GM21717 (cell line): ENCODE results near the gene TOMM40L.

Experiments
- ATAC-seq: cut with Tn5 transposase; IDR thresholded peaks from one replicate; pipeline ENCODE4 v1.9.1; 2021; ENCODE audit warnings: mild to moderate bottlenecking, moderate library complexity; ENCODE audit not compliant: unreplicated experiment

TOMM40L gene

GRCh38 chr1:161225534-161226319, at the start of gene TOMM40L:
Gene TOMM40L (plus strand): TSS chr1:161226060. CDS start chr1:161226490, 430 bp downstream.
- ATAC-seq: peak; percentile 92

GRCh38 chr1:161176468-161177111, 49.3 kb upstream of the TOMM40L start:
- peak; percentile 8 for ATAC-seq

GRCh38 chr1:161177112-161177935, 48.5 kb upstream of the TOMM40L start, which contains the start of gene B4GALT3:
Gene B4GALT3 (minus strand): TSS chr1:161177507. CDS start chr1:161176060, 1,447 bp downstream.
- peak; percentile 69 for ATAC-seq

GRCh38 chr1:161177936-161178244, 48.0 kb upstream of the TOMM40L start:
- no peak for ATAC-seq

GRCh38 chr1:161179698-161180097, 46.2 kb upstream of the TOMM40L start:
- ATAC-seq: no peak

- ATAC-seq: no peak
Observed at GRCh38 chr1:161180639-161181038, 45.2 kb upstream of the TOMM40L start.

GRCh38 chr1:161182214-161182613, 43.6 kb upstream of the TOMM40L start:
- no peak for ATAC-seq

- peak; percentile 60 for ATAC-seq
Observed at GRCh38 chr1:161185282-161185682, 40.6 kb upstream of the TOMM40L start.

GRCh38 chr1:161185732-161186311, 40.0 kb upstream of the TOMM40L start:
- peak; percentile 29 for ATAC-seq

- ATAC-seq: no peak
Observed at GRCh38 chr1:161187311-161187710, 38.5 kb upstream of the TOMM40L start.

GRCh38 chr1:161188381-161188780, 37.5 kb upstream of the TOMM40L start:
- ATAC-seq: no peak

GRCh38 chr1:161189036-161189435, 36.8 kb upstream of the TOMM40L start:
- no peak for ATAC-seq

GRCh38 chr1:161190962-161191521, 34.8 kb upstream of the TOMM40L start:
- ATAC-seq: no peak

GRCh38 chr1:161191971-161192370, 33.9 kb upstream of the TOMM40L start:
- ATAC-seq: no peak

- ATAC-seq: peak; percentile 69
Observed at GRCh38 chr1:161192476-161193465, 33.1 kb upstream of the TOMM40L start.

- no peak for ATAC-seq
Observed at GRCh38 chr1:161193561-161194235, 32.2 kb upstream of the TOMM40L start.

GRCh38 chr1:161195171-161195570, 30.7 kb upstream of the TOMM40L start:
- no peak for ATAC-seq

- ATAC-seq: no peak
Observed at GRCh38 chr1:161196111-161196510, 29.7 kb upstream of the TOMM40L start.
